ENCODE data around the gene FBXO30.

Gene FBXO30

GRCh38 chr6:145749632-145750031 is 65.0 kb downstream of the FBXO30 start:
- DNase-seq, result no peak

GRCh38 chr6:145745861-145746260 is 68.7 kb downstream of the FBXO30 start:
- DNase-seq, result no peak

GRCh38 chr6:145744619-145745018 is 70.0 kb downstream of the FBXO30 start:
- no peak for DNase-seq

All from stimulated activated CD8-positive, alpha-beta memory T cell treated with anti-CD3 and anti-CD28 coated beads, Interleukin-4, amount 100 ng/mL, for 48 hours (primary cell).